ENCODE results near the gene LYPD6.

GRCh38 chr2:149312039-149312438, 18.3 kb upstream of the LYPD6 start:
- TF ChIP-seq RAD21 (IDR thresholded peaks at IDR 0.05) (no peak), GABPA (IDR thresholded peaks at IDR 0.05 in 1 of 2, conservative IDR thresholded peaks at IDR 0.05 in 1 of 2) (no peak)

Measured in liver (tissue), 2 donors.